HG03196 (cell line): ENCODE data around the gene PRPF19.

Experiments used
- ATAC-seq: cut with Tn5 transposase; IDR thresholded peaks from one replicate; pipeline ENCODE4 v1.9.1; 2021; ENCODE audit not compliant: unreplicated experiment

PRPF19 gene

DNA sequence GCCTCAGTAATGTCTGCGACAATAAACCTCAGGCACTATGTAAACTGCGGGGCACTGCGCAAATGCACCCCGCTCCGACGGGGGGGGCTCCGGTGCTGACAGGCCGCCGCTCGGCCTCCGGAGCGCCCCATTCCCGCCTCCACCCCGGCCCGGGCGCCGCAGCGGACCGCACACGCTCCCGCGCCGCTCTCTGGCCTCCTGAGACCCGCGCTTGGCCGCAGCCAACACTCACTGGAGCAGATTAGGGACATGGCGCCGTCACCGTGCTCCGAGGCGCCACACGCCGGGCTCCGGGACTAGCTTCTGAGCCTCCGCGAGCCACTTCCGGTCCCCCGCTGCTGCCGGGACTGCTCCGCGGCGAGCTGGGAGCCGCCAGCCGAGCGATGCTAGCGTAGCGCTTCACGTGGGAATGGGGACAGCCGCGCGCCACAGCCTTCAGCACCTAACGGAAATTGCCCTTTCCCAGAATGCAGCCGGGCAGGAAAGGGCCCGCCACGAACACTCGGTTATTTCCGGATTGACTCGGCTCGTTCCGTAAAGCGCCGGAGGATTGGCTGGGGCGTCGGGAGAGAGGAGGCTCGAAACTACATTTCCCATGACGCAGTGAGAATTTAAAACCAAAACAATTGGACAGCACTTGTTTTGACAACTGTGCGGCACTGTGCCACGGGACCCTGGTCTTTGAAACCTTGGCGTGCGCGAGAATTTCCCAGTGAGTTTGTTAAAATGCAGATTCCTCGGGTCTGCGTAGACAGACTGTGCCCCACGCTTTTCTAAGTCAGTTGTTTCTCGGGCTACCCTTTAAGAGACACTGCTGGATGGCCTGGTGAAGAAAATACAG, at the start of gene PRPF19:
Gene PRPF19 (minus strand): TSS at position 454 of the 841 bp plus-strand sequence. CDS start 203 bp downstream, at position 251.
- peak; percentile 77 for ATAC-seq

DNA sequence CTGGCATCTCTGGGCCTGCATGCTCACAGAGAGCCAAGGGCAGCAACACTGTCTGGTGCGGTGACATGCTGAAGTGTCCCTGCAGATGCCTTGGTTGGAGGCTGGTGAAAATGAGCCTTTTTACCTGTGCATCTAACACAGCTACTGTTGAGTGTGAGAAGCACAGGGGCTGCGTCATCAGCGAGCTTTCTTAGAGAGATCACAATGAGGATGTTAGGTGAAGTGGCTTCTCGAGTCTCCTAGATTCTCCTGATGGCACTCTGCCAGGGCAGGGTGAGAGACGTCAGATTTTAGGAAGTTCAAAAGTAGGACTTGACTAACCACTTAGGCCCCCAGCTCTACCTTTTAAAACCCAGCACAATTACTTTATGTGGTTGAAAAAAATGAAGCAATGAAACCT, 49.2 kb upstream of the PRPF19 start:
- ATAC-seq, result no peak

DNA sequence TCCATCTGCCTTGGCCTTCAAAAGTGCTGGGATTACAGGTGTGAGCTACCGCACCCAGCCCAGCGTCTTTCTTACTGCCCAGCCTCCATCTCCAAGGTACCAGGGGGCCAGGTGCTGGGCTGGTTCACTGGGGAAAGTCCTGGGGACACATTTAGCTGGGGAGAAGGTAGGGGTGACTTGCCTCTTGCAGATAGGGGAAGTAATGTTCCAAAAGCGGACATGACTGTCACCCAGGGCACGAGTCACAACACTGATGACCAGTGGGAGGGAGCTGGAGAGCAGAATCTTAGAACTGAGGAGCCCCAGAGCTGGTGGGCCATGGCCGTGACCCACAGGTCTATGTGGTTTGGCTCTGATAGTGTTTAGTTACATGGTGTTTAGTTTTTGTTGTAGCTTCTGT, 48.0 kb upstream of the PRPF19 start:
- ATAC-seq, result no peak

DNA sequence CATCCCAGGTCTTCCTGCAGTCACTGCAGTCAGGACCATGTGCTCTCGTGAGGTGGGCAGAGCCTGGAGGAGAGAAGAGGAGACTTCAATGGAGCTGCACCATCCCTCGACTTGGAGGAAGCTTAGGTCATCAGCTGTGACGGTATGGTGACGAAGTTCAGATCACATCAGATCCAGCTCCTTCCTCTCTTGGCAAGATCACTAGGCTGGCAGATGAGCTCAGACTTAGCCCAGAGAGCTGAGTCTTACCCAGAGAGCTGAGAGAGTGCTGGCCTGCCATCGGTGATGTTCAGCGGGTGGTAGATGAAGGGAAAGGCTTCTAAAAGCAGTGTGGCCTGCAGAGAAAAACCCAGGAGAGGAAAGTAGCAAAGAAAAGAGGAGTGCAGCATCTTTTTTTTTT, 47.4 kb upstream of the PRPF19 start:
- ATAC-seq, result no peak

DNA sequence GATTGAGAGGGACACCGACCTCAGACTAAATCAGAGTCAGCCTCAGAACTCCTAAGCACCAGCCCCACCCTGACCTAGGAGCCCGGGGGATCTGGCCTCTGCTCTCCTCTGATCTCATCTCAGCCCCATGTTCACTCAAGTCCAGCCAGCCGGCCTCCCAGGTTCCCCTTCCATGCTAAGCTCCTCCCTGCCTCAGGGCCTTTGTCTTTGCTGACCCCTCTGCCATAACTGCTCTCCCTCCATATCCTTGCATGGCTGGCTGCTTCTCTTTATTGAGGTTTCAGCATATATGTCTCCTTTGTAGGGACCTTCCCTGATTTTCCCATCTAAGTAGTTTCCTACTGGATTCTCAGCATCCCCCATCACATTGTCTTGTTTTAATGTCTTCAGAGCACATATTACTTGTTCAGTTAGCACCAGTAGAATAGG, 46.4 kb upstream of the PRPF19 start:
- no peak for ATAC-seq

DNA sequence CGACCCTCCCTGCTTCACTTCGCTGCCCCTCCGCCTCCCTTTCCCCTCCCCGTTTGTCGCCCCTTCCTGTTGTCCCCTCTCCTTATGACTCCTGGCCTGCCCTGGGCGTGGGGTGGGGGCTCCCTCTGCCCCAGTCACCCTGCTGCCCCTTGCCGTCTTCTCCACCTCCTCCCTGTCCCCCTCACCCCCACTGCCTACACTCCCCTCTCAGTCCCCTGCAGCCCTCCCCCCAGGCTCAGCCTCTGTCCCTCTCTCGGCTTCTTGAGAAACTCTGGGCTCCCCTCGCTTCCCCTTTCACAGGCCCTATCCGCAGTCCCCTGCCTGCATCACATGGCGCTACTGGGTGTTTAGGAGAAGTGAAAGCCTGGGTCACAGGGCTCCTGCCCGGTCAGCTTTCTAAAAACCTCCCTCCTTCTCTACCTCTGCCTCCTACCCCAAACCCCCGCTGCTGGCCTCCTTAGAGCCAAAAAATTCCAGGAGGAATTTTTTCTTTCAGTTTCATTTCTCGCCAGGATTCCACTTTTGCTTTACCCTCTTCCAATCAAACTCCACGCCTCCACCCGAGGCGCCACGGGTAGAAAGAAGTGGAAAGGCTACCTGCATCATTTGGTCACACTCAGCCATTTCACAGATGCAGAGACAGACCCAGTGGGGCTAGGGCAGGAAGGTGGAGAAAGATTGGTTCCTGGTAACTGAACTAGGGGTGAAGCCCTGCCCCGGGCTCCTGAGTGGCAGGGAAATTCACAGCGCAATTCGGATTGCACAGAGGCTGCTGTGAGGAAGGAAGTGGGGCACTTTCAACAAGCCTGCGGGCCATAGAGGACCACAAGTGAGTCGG, 45.7 kb upstream of the PRPF19 start, which contains the start of gene SLC15A3:
Gene SLC15A3 (minus strand): TSS at position 273 of the 838 bp plus-strand sequence. CDS start 625 bp downstream, outside the sequence.
- peak; percentile 69 for ATAC-seq

DNA sequence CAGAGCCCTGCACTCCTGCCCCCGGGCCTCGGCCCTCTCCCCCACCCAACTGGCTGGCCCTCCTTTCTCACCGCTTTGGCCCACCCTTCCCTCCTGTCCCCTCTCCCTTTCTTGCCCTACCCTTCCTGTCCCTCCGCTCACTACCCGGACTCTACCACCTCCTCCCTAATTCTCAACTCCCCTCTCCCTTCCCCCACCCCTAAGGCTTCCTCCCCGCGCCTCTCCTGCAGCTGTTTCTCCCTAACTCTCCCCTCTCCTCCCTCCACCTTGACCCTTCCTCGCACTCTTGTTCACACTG, 45.2 kb upstream of the PRPF19 start:
- ATAC-seq, result no peak

DNA sequence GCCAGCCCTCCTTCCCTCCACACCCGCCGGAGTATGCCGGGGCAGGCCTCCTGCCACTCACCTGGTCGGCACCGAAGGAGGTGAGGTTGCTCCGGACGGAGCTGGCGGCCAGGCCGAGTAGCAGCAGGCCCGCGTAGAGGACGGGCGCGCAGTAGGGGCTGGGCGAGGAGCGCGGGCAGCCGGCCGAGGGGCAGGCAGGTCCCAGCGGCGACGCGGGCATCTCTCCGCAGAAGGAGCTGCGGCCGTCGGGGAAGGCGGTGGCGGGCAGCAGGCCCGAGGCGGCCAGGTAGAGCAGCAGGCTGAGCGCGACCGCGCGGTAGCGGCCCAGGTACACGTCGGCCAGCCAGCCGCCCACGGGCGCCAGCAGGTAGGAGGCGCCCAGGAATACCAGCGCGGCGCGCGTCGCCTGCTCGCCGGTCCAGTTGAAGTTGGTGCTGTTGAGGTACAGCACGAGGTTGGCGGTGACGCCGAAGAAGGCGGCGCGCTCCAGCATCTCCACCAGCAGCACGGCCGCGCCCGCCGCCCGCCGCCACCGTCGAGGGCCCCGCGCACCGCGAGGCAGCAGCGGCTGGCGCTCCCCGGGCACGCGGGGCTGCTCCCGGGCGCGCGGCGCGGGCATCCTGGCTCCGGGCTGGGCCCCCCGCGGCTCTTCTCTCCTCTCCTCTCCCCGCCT, 44.7 kb upstream of the PRPF19 start:
- ATAC-seq, result no peak

DNA sequence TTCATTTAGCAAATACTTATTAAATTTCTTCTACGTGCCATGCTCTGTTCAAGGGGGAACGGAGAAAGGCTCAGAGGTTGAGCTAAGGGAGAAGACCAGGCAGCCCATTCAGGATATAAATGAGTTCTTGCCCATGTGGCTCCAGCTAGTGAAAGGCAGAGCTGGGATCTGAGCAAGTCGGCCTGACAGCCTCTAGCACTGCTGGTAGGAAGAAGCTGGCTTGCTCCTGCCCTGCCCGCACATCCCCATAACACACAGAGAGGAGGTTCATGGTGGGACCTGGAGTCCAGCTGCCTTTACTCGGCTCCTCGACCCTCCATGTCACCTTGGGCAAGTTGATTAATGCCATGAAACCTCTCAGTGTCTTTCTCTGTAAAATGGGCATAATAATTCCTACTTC, 43.6 kb upstream of the PRPF19 start:
- ATAC-seq, result no peak

DNA sequence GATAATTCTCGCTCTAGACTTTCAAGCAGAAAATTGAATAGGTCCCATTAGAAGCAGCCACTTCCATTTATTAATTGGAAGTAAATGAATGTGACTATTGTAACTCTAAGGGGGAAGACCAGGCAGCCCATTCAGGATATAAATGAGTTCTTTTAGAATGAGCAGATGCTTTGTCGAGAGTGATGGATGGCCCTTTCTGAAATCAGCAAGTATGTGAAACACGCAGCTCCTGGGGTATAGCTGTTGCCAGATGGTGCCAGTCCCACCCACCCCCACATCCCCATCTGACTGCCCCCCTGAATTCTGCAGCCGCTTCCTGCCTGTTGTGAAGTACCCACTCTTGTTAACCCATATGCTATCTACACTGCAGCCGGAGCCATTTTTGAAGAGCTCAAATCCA, 41.9 kb upstream of the PRPF19 start:
- no peak for ATAC-seq

DNA sequence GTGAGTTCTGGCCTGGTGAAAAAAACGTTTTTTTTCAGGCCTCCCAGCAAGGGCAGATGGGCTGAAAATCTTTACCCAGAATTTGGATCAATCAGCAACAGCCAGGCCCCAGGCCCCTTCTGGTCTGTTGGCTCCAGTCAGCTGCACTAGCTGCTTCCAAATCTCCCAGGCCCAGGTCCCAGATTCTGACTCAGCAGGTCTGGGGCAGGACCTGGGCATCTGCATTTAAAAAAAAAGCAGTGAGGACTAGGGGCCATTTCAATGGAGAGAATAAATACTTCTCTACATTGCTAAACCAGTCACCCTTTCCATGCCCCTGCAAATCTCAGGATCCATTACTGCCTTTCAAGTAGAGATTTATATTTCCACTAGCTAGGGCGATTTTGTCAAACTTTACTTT, 41.3 kb upstream of the PRPF19 start:
- ATAC-seq, result no peak

DNA sequence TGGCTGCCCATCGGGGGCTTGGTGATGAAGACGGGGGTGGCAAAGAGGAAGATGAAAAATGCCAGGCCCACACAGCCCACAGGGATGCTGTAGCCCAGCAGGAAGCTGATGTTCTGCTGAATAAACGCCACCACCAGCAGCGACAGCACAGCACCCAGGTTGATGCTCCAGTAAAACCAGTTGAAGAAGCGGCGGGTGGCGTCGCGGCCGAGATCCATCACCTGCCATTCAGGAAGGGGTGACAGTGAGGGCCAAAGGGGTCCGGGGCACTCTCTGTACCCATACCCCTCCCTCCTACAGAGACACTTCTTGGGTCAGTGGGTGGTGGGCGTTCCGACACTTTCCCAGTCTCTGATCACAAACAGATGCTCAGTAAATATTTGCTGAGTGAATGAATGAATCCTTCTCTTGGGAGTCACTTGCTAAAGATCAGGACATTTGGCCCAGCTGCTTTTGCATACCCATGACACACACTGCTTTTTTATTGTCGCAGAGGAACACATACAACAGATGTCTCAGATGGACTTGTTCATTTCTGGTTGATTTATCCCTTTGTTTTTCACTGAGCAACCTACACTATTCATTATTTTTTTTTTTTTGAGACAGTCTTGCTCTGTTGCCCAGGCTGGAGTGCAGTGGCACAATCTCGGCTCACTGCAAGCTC, 40.3 kb upstream of the PRPF19 start:
- ATAC-seq, result no peak

DNA sequence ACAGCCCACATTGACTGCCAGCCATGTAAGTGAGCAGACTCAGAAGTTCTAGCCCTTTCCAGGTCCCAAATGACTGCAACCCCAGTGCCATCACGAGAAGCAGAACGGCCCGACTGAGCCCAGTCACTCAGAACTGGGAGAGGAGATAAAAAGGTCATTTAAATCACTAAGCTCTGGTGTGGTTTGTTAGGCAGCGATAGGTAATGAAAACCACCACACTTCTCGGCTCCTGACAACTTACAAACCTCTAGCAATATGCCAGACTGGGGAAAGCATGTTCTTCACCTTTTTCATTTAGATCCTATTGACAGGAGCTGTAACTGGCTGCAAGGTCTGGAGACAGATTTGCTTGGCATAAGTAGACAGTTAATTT, 38.9 kb upstream of the PRPF19 start:
- no peak for ATAC-seq

DNA sequence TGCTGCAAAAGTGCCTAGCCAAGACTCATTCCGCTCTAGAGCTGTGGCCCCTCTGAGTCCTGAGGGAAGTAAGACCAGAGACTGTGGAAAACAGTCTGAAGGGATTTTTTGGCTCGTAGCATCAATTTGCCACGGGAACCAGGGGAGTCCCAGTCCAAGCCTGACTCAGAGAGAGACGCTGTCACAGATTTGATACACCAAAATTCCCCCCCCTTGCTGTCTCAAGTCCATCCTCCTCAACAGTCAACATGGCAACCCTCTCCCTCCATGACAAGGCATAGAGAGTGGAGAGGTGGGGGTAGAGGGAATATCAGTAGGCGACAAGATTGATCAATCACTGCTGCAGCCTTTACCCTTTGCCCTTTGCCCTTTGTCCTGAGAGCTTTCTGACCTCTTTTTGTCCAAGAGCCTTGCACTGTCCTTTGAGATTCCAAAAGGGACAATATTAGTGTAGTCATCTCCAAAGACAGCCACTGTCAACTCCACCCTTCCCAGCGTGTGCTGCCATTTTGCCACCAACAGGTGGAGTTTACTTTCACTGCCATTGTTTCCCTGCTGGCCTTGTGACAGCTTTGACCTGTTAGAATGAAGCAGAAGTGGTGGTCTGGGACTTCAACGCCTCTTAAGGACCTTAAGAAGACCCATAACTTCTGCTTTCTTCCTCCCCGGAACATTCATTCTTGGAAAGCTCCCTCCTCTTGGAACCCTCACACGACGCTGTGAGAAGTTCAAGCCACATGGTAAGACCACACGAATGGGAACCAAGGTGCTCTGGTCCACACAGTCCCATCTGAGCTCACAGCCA, 38.3 kb upstream of the PRPF19 start:
- no peak for ATAC-seq

DNA sequence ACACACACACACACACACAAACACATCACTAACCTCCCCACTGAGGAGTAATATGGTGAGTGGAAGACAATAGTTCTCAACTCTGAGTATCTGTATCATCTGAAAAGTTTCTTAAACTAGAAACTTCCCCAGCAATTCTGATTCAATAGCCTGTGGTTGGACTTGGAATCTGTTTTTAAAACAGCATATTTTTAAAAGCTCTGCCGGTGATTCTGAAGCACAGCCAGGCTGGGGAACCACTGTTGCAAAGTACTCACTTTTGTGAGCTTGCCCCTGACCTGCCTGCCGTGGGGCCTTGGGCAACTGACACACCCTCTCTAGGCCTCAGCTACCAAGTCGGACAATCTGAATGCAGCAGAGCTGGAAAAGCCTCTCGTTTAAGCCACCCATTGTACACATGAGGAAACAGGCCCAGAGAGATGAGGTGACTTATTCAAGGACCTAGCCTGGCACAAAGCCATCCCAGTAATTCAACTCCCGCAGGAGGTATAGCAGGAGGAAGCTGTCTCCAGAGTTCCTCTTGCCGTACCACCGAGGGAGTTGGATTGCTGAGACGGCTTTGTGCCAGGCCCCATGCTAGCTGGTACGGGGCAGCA, 36.7 kb upstream of the PRPF19 start:
- no peak for ATAC-seq

DNA sequence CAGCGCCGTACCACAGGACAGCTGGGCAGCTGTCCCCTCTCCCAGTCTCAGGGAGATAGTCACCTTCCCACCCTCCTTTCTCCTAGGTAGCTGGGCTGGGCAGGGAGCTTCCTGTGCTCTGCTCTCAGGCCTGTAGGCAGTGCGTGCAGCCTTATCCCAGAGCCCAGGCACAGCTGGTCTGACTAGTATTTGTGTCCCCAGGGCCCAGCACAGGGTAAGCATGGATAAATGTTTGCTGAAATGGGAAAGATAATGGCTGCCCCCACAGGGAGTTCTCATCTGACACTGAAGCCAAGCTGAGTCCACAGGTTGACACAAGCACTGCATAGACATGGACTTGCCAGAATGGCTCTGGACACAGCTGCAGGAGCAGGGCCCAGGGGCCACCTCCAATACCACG, 35.8 kb upstream of the PRPF19 start:
- ATAC-seq, result no peak

DNA sequence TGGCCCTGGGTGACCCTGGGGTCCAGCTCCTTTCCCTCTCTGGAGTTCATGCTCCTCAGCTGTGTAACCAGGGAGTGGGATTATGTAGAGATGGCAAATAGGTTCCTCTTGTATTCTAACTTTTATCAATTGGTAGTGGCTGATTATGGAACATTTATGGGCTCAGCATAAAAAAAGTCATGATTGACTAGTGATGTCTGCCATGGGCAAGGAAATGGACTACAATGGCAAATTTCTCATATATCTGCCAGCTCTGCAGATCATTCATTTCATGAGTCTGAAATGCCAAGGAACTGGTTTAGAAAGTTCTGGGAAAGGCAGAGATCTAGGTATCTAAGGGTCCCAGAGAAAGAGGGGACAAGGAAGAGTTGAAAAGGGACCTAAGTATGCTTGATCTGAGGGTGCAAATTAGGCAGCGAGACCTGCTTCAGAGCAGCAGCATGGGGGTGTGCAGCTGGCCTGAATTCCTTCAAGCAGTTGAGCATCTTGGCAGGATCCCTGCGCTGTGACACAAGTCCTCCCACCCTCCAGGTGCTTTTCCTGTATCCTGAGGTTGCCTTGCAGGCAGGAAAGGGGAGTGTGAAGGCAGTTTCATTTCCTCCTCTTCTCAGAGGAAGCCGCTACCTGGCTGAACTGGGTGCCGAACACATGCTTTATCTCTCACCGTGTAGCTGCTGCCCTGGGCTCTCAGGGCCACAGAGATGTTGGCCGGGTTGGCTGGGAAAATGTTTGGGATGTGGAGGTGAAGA, 35.2 kb upstream of the PRPF19 start:
- no peak for ATAC-seq

DNA sequence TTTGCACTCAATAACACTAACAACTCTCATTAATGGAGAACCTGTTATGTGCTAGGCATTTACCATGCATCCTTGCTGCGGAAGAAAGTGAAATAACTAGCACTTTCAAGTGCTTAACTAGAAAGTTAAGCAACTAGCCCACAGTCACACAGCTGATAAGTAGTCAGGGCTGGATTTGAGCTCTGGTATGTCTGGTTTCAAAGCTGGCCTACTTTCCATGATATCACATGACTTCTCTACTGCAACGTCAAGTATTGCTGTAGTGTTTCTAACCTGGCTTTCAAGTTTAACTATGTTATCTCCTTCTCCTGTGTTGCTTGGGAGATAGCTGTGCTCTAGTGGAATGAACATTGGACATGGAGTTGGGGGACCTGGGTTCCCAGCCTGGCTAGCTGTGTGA, 33.5 kb upstream of the PRPF19 start:
- ATAC-seq, result no peak

DNA sequence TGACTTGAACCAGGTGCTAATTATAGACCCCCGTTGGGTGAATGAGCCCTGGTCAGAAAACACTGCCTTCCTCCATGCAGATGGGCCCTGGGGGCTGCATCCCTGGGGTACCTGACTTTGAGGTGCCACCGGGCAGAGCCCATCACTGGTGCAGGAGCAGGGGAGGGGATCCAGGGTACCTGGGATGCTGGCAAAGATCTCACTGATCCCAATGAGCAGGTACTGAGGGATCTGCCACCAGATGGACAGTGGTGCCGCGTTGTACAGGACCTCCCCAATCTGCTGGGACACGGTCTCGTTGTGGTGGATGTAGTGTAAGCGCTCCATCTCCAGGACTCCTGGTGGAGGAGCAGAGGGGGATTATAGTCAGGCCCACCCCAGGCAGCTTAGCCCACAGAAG, 32.9 kb upstream of the PRPF19 start:
- ATAC-seq, result no peak
